ENCODE data around the gene DPY19L3.
"Not testable (repeated sequence)": the region's sequence is repeated elsewhere in the genome, so short reads cannot be mapped to it uniquely, and the experiment has no call there.

The DPY19L3 gene

GRCh38 chr19:32388393-32388855 is 17.1 kb upstream of the DPY19L3 start:
- FAIRE-seq: no peak

GRCh38 chr19:32392901-32393300 is 12.7 kb upstream of the DPY19L3 start:
- no peak for DNase-seq (ENCODE audit: insufficient read length, low spot score)
- no peak for FAIRE-seq

More at GRCh38 chr19:32388393-32388855, 17.1 kb upstream of the DPY19L3 start:
- no peak for DNase-seq (ENCODE audit: insufficient read length, low spot score)

- FAIRE-seq: no peak
- DNase-seq (ENCODE audit: insufficient read length, low spot score): no peak
Observed at GRCh38 chr19:32396046-32396652, 9.4 kb upstream of the DPY19L3 start.

GRCh38 chr19:32397671-32398101 is 7.9 kb upstream of the DPY19L3 start:
- FAIRE-seq (no peak), DNase-seq (ENCODE audit: insufficient read length, low spot score) (no peak)

- DNase-seq (ENCODE audit: insufficient read length, low spot score) (no peak), FAIRE-seq (no peak)
Observed at GRCh38 chr19:32401992-32402391, 3.6 kb upstream of the DPY19L3 start.

- FAIRE-seq (no peak), DNase-seq (ENCODE audit: insufficient read length, low spot score) (no peak)
Observed at GRCh38 chr19:32403291-32403995, 2.1 kb upstream of the DPY19L3 start.

GRCh38 chr19:32404213-32404932 is 1.2 kb upstream of the DPY19L3 start:
- peak; percentile 18 for FAIRE-seq
- DNase-seq (ENCODE audit: insufficient read length, low spot score): no peak

GRCh38 chr19:32404933-32405430 is 588 bp upstream of the DPY19L3 start:
- DNase-seq (ENCODE audit: insufficient read length, low spot score) (no peak), FAIRE-seq (peak; percentile 53)

GRCh38 chr19:32406161-32407003 is 812 bp downstream of the DPY19L3 start:
- DNase-seq (ENCODE audit: insufficient read length, low spot score): no peak
- no peak for FAIRE-seq

GRCh38 chr19:32407004-32407992 is 1.7 kb downstream of the DPY19L3 start:
- no peak for DNase-seq (ENCODE audit: insufficient read length, low spot score)
- FAIRE-seq: no peak

GRCh38 chr19:32415246-32415645 is 9.7 kb downstream of the DPY19L3 start:
- FAIRE-seq: no peak

GRCh38 chr19:32415669-32416068 is 10.1 kb downstream of the DPY19L3 start:
- DNase-seq (ENCODE audit: insufficient read length, low spot score) (no peak), FAIRE-seq (no peak)

More at GRCh38 chr19:32415246-32415645, 9.7 kb downstream of the DPY19L3 start:
- DNase-seq (ENCODE audit: insufficient read length, low spot score): no peak

- DNase-seq (ENCODE audit: insufficient read length, low spot score): no peak
- FAIRE-seq: no peak
Observed at GRCh38 chr19:32416749-32417456, 11.3 kb downstream of the DPY19L3 start.

GRCh38 chr19:32418155-32418554 is 12.6 kb downstream of the DPY19L3 start:
- DNase-seq (ENCODE audit: insufficient read length, low spot score) (no peak), FAIRE-seq (no peak)

GRCh38 chr19:32421589-32422361 is 16.2 kb downstream of the DPY19L3 start:
- no peak for DNase-seq (ENCODE audit: insufficient read length, low spot score)
- FAIRE-seq: no peak

GRCh38 chr19:32422435-32422834 is 16.9 kb downstream of the DPY19L3 start:
- FAIRE-seq (no peak), DNase-seq (ENCODE audit: insufficient read length, low spot score) (no peak)

GRCh38 chr19:32423944-32424343 is 18.4 kb downstream of the DPY19L3 start:
- FAIRE-seq; DNase-seq (ENCODE audit: insufficient read length, low spot score): not testable (repeated sequence)

GRCh38 chr19:32427536-32427935 is 22.0 kb downstream of the DPY19L3 start:
- FAIRE-seq: no peak

More at GRCh38 chr19:32427536-32427935, 22.0 kb downstream of the DPY19L3 start:
- no peak for DNase-seq (ENCODE audit: insufficient read length, low spot score)
